Measurements from ENCODE around the gene MAST4. TPM values are rescaled to one million over a fixed set of nuclear protein-coding genes. Genes with fewer than 3 reads are reported as not detected.

The MAST4 gene
- total and polyA plus RNA-seq, 2 donors = 17.0 to 18.8 TPM

DNA sequence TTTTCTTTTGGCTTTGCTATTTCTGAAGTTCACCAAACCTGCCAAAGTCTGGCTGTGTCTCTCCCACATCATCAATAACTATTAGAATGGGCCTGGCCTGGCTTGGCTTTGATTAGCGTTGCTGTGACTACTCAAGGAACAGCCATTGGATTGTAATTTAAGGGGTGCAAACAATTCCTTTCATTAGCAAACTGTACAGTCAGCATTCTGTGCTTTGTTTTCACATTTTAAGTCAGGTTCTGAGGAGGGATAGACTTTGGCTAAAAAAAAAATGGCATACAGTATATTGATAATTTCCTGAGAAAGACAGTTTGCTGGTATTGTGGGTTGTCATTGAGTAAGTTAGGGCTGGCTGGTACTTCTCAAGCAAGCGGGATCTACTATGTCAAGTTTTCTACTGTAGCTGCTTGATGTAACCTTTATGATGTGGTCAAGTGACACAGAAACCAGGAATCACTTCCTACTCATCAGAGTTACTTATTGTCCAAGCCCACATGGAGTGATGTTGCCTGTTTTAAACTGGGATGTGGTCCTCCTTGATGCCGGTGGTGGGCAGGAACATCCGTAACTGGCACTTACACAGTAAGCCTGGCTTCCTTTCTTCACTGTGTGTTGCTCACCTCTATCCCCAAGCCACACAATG is 439.0 kb downstream of the MAST4 start:
- peak in 1 of 9 donors; percentile 16 for DNase-seq (ENCODE audit: low read depth in 6 of 9, low spot score in 9 of 9)
- H3K36me3 ChIP-seq (ENCODE audit: control insufficient read depth in 2 of 2, insufficient read depth in 2 of 2, low read length in 1 of 2) = no peaks in the 10 kb centered on the region
- peaks cover 38 to 39% of the 10 kb centered on the region in 2 donors for H3K4me1 ChIP-seq (ENCODE audit: control insufficient read depth in 2 of 2, insufficient read depth in 2 of 2, low read length in 2 of 2)
- H3K27ac ChIP-seq (ENCODE audit: low read depth in 1 of 2, low read length in 1 of 2) = no peak overlapping the region
- H3K27me3 ChIP-seq (ENCODE audit: control insufficient read depth in 2 of 2, insufficient read depth in 1 of 2, low read length in 1 of 2) = no peaks in the 10 kb centered on the region
- H3K9me3 ChIP-seq (ENCODE audit: control insufficient read depth in 2 of 2, insufficient read depth in 1 of 2, low read length in 1 of 2) = no peaks in the 10 kb centered on the region
- WGBS = 93% methylated on average over 4 of the region's 4 CpGs
- H3K4me3 ChIP-seq (ENCODE audit: low read length in 2 of 2) = no peak overlapping the region

DNA sequence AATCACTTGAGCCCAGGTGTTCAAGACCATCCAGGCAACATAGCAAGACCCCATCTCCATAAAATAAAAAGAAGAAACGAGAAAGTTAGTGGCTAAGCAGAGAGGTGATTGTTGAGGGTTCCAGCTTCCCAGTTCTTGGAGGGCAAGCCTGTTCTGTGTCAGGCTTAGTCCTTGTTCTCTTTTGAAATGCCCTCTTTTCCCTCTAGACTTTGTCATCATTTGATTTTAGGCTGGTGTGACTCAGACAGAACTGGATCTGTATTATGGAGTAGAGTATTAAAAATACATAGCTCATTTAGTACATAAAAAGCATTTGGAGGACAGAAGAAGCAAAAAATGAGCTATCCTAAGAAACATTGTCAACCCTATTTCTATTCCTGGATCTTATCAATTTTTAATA is 441.0 kb downstream of the MAST4 start:
- H3K9me3 ChIP-seq (ENCODE audit: control insufficient read depth in 2 of 2, insufficient read depth in 1 of 2, low read length in 1 of 2) = no peaks in the 10 kb centered on the region
- H3K27me3 ChIP-seq (ENCODE audit: control insufficient read depth in 2 of 2, insufficient read depth in 1 of 2, low read length in 1 of 2) = no peaks in the 10 kb centered on the region
- H3K4me1 ChIP-seq (ENCODE audit: control insufficient read depth in 2 of 2, insufficient read depth in 2 of 2, low read length in 2 of 2) = peaks cover 25 to 26% of the 10 kb centered on the region in 2 donors
- DNase-seq (ENCODE audit: low read depth in 6 of 9, low spot score in 9 of 9) = no peak
- 95% methylated on average over 1 of the region's 1 CpG for WGBS
- no peak overlapping the region for H3K27ac ChIP-seq (ENCODE audit: low read depth in 1 of 2, low read length in 1 of 2)
- no peak overlapping the region for H3K4me3 ChIP-seq (ENCODE audit: low read length in 2 of 2)
- H3K36me3 ChIP-seq (ENCODE audit: control insufficient read depth in 2 of 2, insufficient read depth in 2 of 2, low read length in 1 of 2) = no peaks in the 10 kb centered on the region

DNA sequence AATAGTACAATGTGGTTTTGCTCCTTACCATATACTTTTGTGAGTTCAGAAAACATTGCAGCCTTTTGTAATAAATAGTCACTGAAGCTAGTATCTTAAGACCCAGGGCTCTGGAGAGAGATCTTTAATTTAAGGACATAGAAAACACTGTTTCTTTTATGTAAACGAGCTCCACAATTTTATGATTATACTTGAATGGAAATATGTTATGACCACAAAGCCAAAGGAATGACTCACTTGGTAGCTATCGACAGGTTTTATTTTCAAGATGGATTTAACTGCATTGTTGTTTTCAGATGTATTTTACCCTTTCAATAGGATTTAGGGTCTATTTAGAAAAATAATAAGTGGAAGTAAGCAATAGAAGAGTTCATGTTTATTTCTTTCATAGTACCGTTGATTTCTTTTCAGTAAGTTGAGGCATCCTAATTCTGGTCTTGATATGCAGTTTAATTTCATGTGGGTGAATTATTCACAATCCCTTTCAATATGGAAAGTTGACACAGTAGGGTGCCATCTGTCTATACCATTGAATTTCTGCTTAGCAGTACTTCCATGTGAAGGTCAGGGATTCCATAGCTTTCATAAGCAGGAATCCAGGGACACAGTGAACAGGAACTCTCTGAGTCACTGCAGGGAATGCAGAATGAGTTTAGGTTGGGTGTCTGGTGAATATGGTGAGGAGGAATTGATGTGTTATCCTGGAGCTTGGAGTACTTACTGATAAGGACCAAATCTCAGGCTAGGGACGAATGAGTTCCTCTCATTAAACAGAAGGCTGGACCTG is 442.8 kb downstream of the MAST4 start:
- no peaks in the 10 kb centered on the region for H3K36me3 ChIP-seq (ENCODE audit: control insufficient read depth in 2 of 2, insufficient read depth in 2 of 2, low read length in 1 of 2)

DNA sequence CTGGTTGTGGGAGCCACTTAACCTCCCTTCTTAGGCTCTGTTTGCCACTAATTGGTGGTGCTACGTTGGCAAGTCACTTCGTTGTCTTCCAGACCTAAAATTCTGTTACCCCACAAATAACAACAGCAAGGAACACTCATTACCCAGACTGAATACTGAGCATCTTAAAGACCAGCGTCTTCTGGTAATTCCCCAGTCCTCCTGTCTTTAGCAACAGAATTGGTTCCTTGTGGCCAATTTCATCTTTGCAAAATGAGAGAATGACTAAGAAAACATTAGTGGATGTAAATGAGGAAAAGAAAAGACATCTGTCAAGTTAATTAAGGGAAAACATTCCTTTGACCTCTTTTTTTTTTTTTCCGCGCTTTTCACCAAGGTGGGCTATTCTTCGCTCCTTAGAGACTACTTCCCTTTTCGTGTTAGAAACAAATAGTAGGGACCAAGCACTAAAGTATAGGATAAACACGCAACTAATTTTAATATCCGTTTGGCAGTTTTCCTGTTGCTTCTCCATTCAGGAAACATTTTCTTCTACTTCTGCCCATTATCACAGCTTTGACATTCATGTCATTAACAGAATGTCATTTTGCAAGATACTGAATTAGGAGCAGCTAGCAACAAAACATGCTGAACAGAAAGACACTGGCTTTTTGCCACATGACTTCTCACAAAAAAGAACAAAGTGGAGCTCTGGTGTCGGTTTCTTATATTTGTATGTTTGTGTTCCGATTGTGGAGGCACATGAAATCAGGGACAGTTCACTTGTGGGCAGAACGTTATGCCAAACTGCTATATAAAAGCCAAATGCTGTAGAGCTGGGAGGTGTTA is 446.2 kb downstream of the MAST4 start:
- H3K36me3 ChIP-seq (ENCODE audit: control insufficient read depth in 2 of 2, insufficient read depth in 2 of 2, low read length in 1 of 2) = no peaks in the 10 kb centered on the region
- H3K4me1 ChIP-seq (ENCODE audit: control insufficient read depth in 2 of 2, insufficient read depth in 2 of 2, low read length in 2 of 2) = no peaks in the 10 kb centered on the region
- no peaks in the 10 kb centered on the region for H3K9me3 ChIP-seq (ENCODE audit: control insufficient read depth in 2 of 2, insufficient read depth in 1 of 2, low read length in 1 of 2)
- no peak overlapping the region for H3K4me3 ChIP-seq (ENCODE audit: low read length in 2 of 2)
- DNase-seq (ENCODE audit: low read depth in 6 of 9, low spot score in 9 of 9) = no peak
- no peaks in the 10 kb centered on the region for H3K27me3 ChIP-seq (ENCODE audit: control insufficient read depth in 2 of 2, insufficient read depth in 1 of 2, low read length in 1 of 2)
- no peak overlapping the region for H3K27ac ChIP-seq (ENCODE audit: low read depth in 1 of 2, low read length in 1 of 2)
- 63% methylated on average over 12 of the region's 12 CpGs for WGBS

More for the DNA sequence above, 442.8 kb downstream of the MAST4 start:
- no peaks in the 10 kb centered on the region for H3K9me3 ChIP-seq (ENCODE audit: control insufficient read depth in 2 of 2, insufficient read depth in 1 of 2, low read length in 1 of 2)
- H3K27me3 ChIP-seq (ENCODE audit: control insufficient read depth in 2 of 2, insufficient read depth in 1 of 2, low read length in 1 of 2) = no peaks in the 10 kb centered on the region
- no peak overlapping the region for H3K4me3 ChIP-seq (ENCODE audit: low read length in 2 of 2)
- no peak overlapping the region for H3K27ac ChIP-seq (ENCODE audit: low read depth in 1 of 2, low read length in 1 of 2)
- DNase-seq (ENCODE audit: low read depth in 6 of 9, low spot score in 9 of 9) = no peak
- 94% methylated on average over 4 of the region's 4 CpGs for WGBS
- H3K4me1 ChIP-seq (ENCODE audit: control insufficient read depth in 2 of 2, insufficient read depth in 2 of 2, low read length in 2 of 2) = peaks cover 15 to 16% of the 10 kb centered on the region in 2 donors

DNA sequence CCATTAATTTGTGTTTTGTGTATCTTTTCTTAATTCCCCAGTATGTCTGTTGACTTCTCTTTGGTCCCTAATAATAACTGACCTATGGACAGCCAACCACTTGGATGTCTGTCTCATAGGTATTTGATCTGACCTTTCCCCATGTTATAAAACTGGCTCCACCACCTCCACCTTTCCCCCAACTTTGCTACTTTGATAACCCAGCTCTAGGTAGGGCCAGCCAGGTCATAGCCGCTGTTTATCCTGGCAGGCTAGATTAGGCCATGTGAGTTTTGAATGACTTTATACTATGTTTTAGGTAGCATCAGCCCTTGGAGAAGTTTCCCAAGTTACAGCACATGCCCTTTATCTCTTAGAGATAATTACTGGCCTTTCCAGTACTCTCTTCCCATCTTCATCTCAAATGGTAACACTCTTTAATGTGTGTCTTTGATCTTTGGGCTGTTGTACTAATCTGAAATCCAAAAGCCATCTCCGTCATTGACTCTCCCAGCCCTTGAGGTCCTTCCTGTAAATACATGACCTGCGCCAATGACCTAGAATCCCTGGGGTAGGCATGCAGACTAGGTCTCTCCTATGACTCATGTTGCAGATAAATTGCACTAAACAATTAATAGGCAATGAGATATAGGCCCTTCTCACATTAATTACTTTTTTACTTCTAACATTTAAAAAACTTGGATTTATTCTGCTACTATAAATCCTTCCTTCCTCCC is 447.8 kb downstream of the MAST4 start:
- DNase-seq (ENCODE audit: low read depth in 6 of 9, low spot score in 9 of 9) = no peak
- H3K4me1 ChIP-seq (ENCODE audit: control insufficient read depth in 2 of 2, insufficient read depth in 2 of 2, low read length in 2 of 2) = no peaks in the 10 kb centered on the region
- no peaks in the 10 kb centered on the region for H3K36me3 ChIP-seq (ENCODE audit: control insufficient read depth in 2 of 2, insufficient read depth in 2 of 2, low read length in 1 of 2)
- WGBS = over 99% methylated on average over 3 of the region's 3 CpGs
- H3K27ac ChIP-seq (ENCODE audit: low read depth in 1 of 2, low read length in 1 of 2) = no peak overlapping the region
- no peaks in the 10 kb centered on the region for H3K27me3 ChIP-seq (ENCODE audit: control insufficient read depth in 2 of 2, insufficient read depth in 1 of 2, low read length in 1 of 2)
- no peaks in the 10 kb centered on the region for H3K9me3 ChIP-seq (ENCODE audit: control insufficient read depth in 2 of 2, insufficient read depth in 1 of 2, low read length in 1 of 2)
- no peak overlapping the region for H3K4me3 ChIP-seq (ENCODE audit: low read length in 2 of 2)

DNA sequence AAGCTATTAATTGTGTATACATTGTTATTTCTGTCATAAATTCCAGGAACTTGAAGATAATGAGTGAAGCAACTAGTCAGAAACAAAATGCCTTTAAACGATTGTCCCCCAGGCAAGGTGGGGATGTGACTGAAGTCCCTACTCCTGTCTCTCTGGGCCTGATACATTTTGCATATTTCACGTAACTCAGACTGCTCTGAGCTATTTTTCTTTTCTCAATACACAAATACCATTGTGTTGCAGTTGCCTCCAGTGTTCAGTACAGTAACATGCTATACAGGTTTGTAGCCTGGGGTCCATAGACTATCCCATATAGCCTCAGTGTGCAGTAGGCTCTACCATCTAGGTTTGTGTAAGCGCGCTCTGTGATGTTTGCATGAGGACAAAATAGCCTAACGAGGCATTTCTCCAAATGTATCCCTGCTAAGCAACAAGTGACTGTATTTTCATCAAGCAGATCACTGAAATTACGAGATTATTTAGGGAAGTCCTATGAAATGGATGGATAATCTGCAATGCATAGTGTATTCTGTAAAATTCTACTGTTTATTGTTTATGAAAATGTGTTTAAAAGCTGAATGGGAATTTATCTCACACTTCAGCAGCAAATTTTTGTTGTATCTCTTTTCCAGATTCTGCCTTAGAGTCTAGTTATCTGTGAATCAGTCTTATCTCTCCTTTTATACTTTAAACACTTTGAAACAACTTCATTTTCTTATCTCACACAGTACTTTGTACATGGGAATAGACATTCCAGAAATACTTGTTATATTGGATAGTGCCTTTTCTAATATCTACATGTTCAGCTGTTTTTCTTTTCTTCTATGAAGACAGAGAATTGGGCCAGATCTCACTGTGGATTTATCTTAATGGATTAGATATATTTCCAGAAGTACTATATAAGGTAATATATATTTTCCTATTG is 449.9 kb downstream of the MAST4 start:
- DNase-seq (ENCODE audit: low read depth in 6 of 9, low spot score in 9 of 9) = no peak
- Histone ChIP-seq H3K27me3 (ENCODE audit: control insufficient read depth in 2 of 2, insufficient read depth in 1 of 2, low read length in 1 of 2) (no peaks in the 10 kb centered on the region), H3K36me3 (ENCODE audit: control insufficient read depth in 2 of 2, insufficient read depth in 2 of 2, low read length in 1 of 2) (peaks cover 0 to 4% of the 10 kb centered on the region in 2 donors), H3K27ac (ENCODE audit: low read depth in 1 of 2, low read length in 1 of 2) (no peak overlapping the region), H3K9me3 (ENCODE audit: control insufficient read depth in 2 of 2, insufficient read depth in 1 of 2, low read length in 1 of 2) (no peaks in the 10 kb centered on the region), H3K4me1 (ENCODE audit: control insufficient read depth in 2 of 2, insufficient read depth in 2 of 2, low read length in 2 of 2) (peaks cover 0 to 7% of the 10 kb centered on the region in 2 donors), H3K4me3 (ENCODE audit: low read length in 2 of 2) (no peak overlapping the region)
- WGBS = 97% methylated on average over 6 of the region's 6 CpGs

DNA sequence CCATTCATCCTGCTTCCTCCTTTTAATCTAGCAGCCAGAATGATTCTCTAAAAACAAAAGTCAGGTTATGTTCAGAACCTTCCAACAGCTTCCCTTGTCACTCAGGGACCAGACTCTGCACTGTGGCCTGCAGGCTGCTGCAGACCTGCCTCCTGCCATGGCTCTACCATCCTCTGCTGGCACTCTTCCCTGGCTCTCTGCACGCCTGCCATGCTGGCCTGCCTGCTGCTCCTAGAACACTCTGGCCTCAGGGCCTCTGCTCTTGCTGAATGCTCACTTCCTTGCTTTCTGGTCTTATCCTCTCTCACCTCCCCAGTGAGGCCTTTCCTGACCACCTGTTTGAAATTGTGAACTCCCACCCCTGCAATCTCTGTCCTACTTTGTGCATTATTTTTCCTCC is 451.0 kb downstream of the MAST4 start:
- Histone ChIP-seq H3K27ac (ENCODE audit: low read depth in 1 of 2, low read length in 1 of 2) (no peak overlapping the region), H3K27me3 (ENCODE audit: control insufficient read depth in 2 of 2, insufficient read depth in 1 of 2, low read length in 1 of 2) (no peaks in the 10 kb centered on the region), H3K9me3 (ENCODE audit: control insufficient read depth in 2 of 2, insufficient read depth in 1 of 2, low read length in 1 of 2) (no peaks in the 10 kb centered on the region), H3K36me3 (ENCODE audit: control insufficient read depth in 2 of 2, insufficient read depth in 2 of 2, low read length in 1 of 2) (peaks cover 0 to 4% of the 10 kb centered on the region in 2 donors), H3K4me3 (ENCODE audit: low read length in 2 of 2) (no peak overlapping the region), H3K4me1 (ENCODE audit: control insufficient read depth in 2 of 2, insufficient read depth in 2 of 2, low read length in 2 of 2) (peaks cover 0 to 7% of the 10 kb centered on the region in 2 donors)
- 95% methylated on average over 1 of the region's 1 CpG for WGBS
- no peak for DNase-seq (ENCODE audit: low read depth in 6 of 9, low spot score in 9 of 9)

DNA sequence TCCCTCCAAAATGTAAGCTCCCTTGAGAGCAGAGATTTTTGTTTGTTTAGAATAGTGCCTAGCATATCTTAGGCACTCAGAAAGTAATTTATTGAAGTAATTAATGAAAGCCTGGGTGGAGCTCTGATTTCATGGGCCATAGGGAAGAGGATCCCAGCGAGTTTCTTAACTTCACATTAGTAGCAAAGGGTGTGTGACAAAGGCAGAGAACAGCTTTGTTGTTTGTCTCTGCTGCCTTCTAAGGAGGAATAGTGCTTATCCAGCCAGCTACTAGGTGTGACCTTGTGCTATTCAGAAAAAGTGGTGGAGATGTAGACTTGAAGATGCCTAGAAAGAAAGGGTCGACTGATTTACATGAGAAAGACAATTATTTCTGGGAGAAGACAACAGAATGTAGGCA is 451.4 kb downstream of the MAST4 start:
- Histone ChIP-seq H3K4me1 (ENCODE audit: control insufficient read depth in 2 of 2, insufficient read depth in 2 of 2, low read length in 2 of 2) (peaks cover 0 to 7% of the 10 kb centered on the region in 2 donors), H3K36me3 (ENCODE audit: control insufficient read depth in 2 of 2, insufficient read depth in 2 of 2, low read length in 1 of 2) (peaks cover 0 to 4% of the 10 kb centered on the region in 2 donors), H3K27me3 (ENCODE audit: control insufficient read depth in 2 of 2, insufficient read depth in 1 of 2, low read length in 1 of 2) (no peaks in the 10 kb centered on the region), H3K9me3 (ENCODE audit: control insufficient read depth in 2 of 2, insufficient read depth in 1 of 2, low read length in 1 of 2) (no peaks in the 10 kb centered on the region), H3K27ac (ENCODE audit: low read depth in 1 of 2, low read length in 1 of 2) (no peak overlapping the region), H3K4me3 (ENCODE audit: low read length in 2 of 2) (no peak overlapping the region)
- no peak for DNase-seq (ENCODE audit: low read depth in 6 of 9, low spot score in 9 of 9)
- 96% methylated on average over 2 of the region's 2 CpGs for WGBS
